Measurements from ENCODE around the gene RPL22. TPM values are rescaled to one million over a fixed set of nuclear protein-coding genes. Genes with fewer than 3 reads are reported as not detected.

Gene RPL22
- total and polyA plus RNA-seq, 2 of the 8 experiments (the other 6 are each of a cell fraction or from before 2014, with no cell fraction given), result 133 to 521 TPM

DNA sequence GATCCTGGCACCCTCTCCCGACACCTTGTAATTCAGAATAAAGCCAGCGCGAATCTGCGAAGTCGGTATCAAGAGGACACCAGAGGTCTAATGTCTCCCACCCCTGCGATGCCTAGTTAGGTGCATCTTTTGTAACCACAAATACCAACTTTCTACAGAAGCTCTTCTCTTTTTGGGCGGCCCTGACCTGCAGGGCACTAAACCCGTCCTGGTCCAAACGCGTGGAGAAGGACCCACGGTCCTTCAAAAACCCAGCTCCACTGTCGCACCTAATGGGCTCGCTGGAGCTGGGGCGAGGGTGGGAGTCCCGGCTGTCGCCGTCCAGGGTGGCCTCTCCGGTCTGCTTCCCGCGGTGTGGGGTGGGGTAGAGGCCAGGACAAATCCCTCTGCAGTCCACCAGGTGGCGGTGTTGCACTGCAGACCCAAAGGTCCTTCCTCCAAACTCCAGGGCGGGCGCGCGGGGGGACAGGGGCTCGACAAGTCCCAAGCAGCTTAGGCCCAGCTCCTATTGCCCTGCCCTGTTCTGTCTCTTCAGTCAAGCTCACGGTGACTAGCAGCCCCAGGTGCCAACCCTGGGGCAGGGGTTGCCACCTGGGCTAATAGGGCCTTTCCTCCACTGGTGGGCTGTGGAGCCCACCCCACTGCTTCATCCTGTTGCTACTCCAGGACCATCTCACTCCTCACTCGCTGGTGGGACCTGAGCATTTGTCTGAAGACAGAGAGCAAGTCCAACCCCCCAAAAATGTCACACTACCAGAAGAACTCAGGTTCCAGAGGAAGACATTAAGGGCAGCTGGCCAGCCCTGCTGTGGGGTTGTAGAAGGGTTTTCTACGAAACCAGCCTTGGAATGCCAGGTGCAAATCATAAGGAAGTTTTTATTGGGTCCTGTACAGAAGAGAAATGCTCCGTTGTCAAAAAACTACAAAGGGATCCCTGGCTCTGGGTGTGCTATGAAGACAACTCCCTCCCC is 47.4 kb upstream of the RPL22 start (continued):
- TF ChIP-seq KDM5A (IDR thresholded peaks at IDR 0.05; ENCODE audit: low read length), result no peak
- TF ChIP-seq BRCA1 (IDR thresholded peaks at IDR 0.05; ENCODE audit: low read depth, low read length), result no peak
- no peak for TF ChIP-seq ASH2L (IDR thresholded peaks at IDR 0.05; ENCODE audit: low read length)
- no peak for TF ChIP-seq NRF1 (IDR thresholded peaks at IDR 0.05; ENCODE audit: low read depth, low read length)
- no peak for TF ChIP-seq GTF2F1 (IDR thresholded peaks at IDR 0.05; ENCODE audit: borderline replicate concordance, low read depth, low read length)
- TF ChIP-seq SP4 (IDR thresholded peaks at IDR 0.05; ENCODE audit: low read length), result no peak
- no peak for TF ChIP-seq TEAD4 (IDR thresholded peaks at IDR 0.05; ENCODE audit: low read depth, low read length)
- TF ChIP-seq RBBP5 (IDR thresholded peaks at IDR 0.05; ENCODE audit: borderline replicate concordance, low read depth, low read length), result no peak
- TF ChIP-seq ZNF274 (IDR thresholded peaks at IDR 0.05; ENCODE audit: borderline replicate concordance, extremely low read depth, low read length), result no peak
- no peak for TF ChIP-seq TCF12 (IDR thresholded peaks at IDR 0.05; ENCODE audit: low read depth, low read length)
- TF ChIP-seq EGR1 (IDR thresholded peaks at IDR 0.05; ENCODE audit: borderline replicate concordance, low read depth, low read length), result no peak
- TF ChIP-seq CBX5 (IDR thresholded peaks at IDR 0.05; ENCODE audit: low read depth, low read length), result no peak
- TF ChIP-seq, protein P1, sequence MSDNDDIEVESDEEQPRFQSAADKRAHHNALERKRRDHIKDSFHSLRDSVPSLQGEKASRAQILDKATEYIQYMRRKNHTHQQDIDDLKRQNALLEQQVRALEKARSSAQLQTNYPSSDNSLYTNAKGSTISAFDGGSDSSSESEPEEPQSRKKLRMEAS (IDR thresholded peaks at IDR 0.05), result no peak
- TF ChIP-seq SUZ12 (IDR thresholded peaks at IDR 0.05; ENCODE audit: low read length), result no peak
- TF ChIP-seq CHD2 (IDR thresholded peaks at IDR 0.05; ENCODE audit: low read length), result peak; percentile 15; the same call in 1 of the 2 replicates
- TF ChIP-seq PHF8 (conservative IDR thresholded peaks at IDR 0.05; ENCODE audit: low read depth, low read length), result no peak
- no peak for TF ChIP-seq EZH2 (IDR thresholded peaks at IDR 0.05; ENCODE audit: low read depth, low read length, severe bottlenecking)
- no peak for TF ChIP-seq JUND (IDR thresholded peaks at IDR 0.05; ENCODE audit: low read length)
- TF ChIP-seq SP1 (IDR thresholded peaks at IDR 0.05; ENCODE audit: low read depth, low read length), result no peak
- no peak for TF ChIP-seq KDM4A (IDR thresholded peaks at IDR 0.05; ENCODE audit: low read depth, low read length, severe bottlenecking)
- no peak for TF ChIP-seq TAF1 (IDR thresholded peaks at IDR 0.05; ENCODE audit: low read depth, low read length)
- no peak for TF ChIP-seq FOSL1 (IDR thresholded peaks at IDR 0.05; ENCODE audit: insufficient read depth, low read depth, low read length)
- no peak for TF ChIP-seq MAFK (IDR thresholded peaks at IDR 0.05; ENCODE audit: low read depth, low read length)
- TF ChIP-seq, protein P2, sequence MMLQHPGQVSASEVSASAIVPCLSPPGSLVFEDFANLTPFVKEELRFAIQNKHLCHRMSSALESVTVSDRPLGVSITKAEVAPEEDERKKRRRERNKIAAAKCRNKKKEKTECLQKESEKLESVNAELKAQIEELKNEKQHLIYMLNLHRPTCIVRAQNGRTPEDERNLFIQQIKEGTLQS (IDR thresholded peaks at IDR 0.05; ENCODE audit: insufficient read depth, low read depth, low read length), result no peak
- no peak for TF ChIP-seq SP2 (IDR thresholded peaks at IDR 0.05; ENCODE audit: low read length)
